B cell (primary cell): ENCODE measurements around the gene BHLHE23. TPM values are rescaled to one million over a fixed set of nuclear protein-coding genes. Genes with fewer than 3 reads are reported as not detected.

ENCODE experiments used
- ATAC-seq: fragments of 200-7000 bp; cut with Tn5 transposase; one replicate; pipeline ENCODE4 v1.10.0; 2021; ENCODE audit warnings: low read depth, mild to moderate bottlenecking, moderate number of reproducible peaks, moderate library complexity
- CTCF ChIA-PET: fragments of 350-600 bp; sonication (Branson Sonifier 250); formaldehyde crosslinking; loops from one replicate; lab custom pipeline; 2021; ENCODE audit warnings: antibody characterized with exemption, inconsistent platforms; lab: Charles Lee
- POLR2A ChIA-PET: fragments of 350-600 bp; sonication (Branson Sonifier 250); formaldehyde crosslinking; loops from one replicate; lab custom pipeline; 2021; ENCODE audit warnings: antibody characterized with exemption; lab: Charles Lee
- DNase-seq: peaks from one replicate; pipeline ENCODE4 v3.0.0; 2013
- H2AFZ ChIP-seq: 2 replicates; pipeline ENCODE4 v1.6.1; 2012; ENCODE audit warnings: mild to moderate bottlenecking, low read depth, low read length; ENCODE audit not compliant: insufficient read depth, poor library complexity, severe bottlenecking
- H3K27ac ChIP-seq, 2 donors: 1 replicate in 1 of 2; 2 replicates in 1 of 2; pipeline ENCODE4 v1.5.1; 2012 to 2013; ENCODE audit warnings: low read length in 2 of 2, mild to moderate bottlenecking in 2 of 2, moderate library complexity in 1 of 2
- H3K27me3 ChIP-seq, 4 experiments: fragments of 200-600 bp in 1 of 4; sonication (generic) in 1 of 4; replicated peaks in 1 of 4; 1 replicate in 2 of 4; 2 replicates in 2 of 4; pipeline versions ENCODE4 v1.6.1 to v1.7.0; 2013 to 2016; ENCODE audit warnings: low read length in 3 of 4, mild to moderate bottlenecking in 2 of 4, mixed read lengths in 1 of 4, moderate library complexity in 1 of 4; ENCODE audit not compliant: insufficient read depth in 4 of 4, control insufficient read depth in 3 of 4; ENCODE audit errors: control extremely low read depth in 1 of 4
- H3K36me3 ChIP-seq, 2 experiments: replicated peaks in 1 of 2; 1 replicate in 1 of 2; 2 replicates in 1 of 2; pipeline versions ENCODE4 v1.6.1 to v1.7.1; 2013; ENCODE audit warnings: low read length in 1 of 2; ENCODE audit not compliant: insufficient read depth in 2 of 2, control insufficient read depth in 1 of 2; ENCODE audit errors: control extremely low read depth in 1 of 2, extremely low read depth in 1 of 2
- H3K4me1 ChIP-seq, 2 donors: fragments of 200-600 bp in 1 of 2; sonication (generic) in 1 of 2; 1 replicate in 1 of 2; 2 replicates in 1 of 2; pipeline versions ENCODE4 v1.5.1 to v1.6.1; 2013 to 2017; ENCODE audit warnings: low read length in 2 of 2; ENCODE audit not compliant: control insufficient read depth in 2 of 2, insufficient read depth in 2 of 2
- H3K4me2 ChIP-seq: replicated peaks from 2 replicates; pipeline ENCODE3; 2012; ENCODE audit warnings: mild to moderate bottlenecking, low read depth, low read length; ENCODE audit not compliant: poor library complexity, severe bottlenecking
- H3K4me3 ChIP-seq, 5 experiments: fragments of 200-600 bp in 1 of 5; sonication (generic) in 1 of 5; 1 replicate in 3 of 5; 2 replicates in 2 of 5; pipeline versions ENCODE4 v1.5.1 to v1.7.0; 2011 to 2016; ENCODE audit warnings: low read length in 4 of 5, mild to moderate bottlenecking in 4 of 5, low read depth in 2 of 5, control low read depth in 1 of 5, moderate library complexity in 1 of 5; ENCODE audit not compliant: insufficient read depth in 1 of 5; ENCODE audit errors: control extremely low read depth in 1 of 5, extremely low read depth in 1 of 5
- H3K79me2 ChIP-seq: fragments of 200-600 bp; sonication (generic); one replicate; pipeline ENCODE4 v1.6.0; 2016; ENCODE audit warnings: low read length; ENCODE audit not compliant: control insufficient read depth, insufficient read depth
- H3K9ac ChIP-seq: fragments of 200-600 bp; sonication (generic); 2 replicates; pipeline ENCODE4 v1.6.1; 2017; ENCODE audit warnings: mild to moderate bottlenecking, low read length, moderate library complexity
- H3K9me3 ChIP-seq, 3 donors: one replicate each; pipeline versions ENCODE4 v1.6.1 to v1.7.1; 2013; ENCODE audit warnings: low read length in 2 of 3; ENCODE audit not compliant: control insufficient read depth in 2 of 3, insufficient read depth in 1 of 3; ENCODE audit errors: control extremely low read depth in 1 of 3
- H4K20me1 ChIP-seq: 2 replicates; pipeline ENCODE4 v1.6.0; 2012; ENCODE audit warnings: mild to moderate bottlenecking, low read length; ENCODE audit not compliant: insufficient read depth, control insufficient read depth, poor library complexity, severe bottlenecking
- H3K27ac Mint-ChIP-seq: one replicate; pipeline ENCODE4 v1.8.0; 2021; ENCODE audit warnings: mixed read lengths
- H3K27me3 Mint-ChIP-seq: one replicate; pipeline ENCODE4 v1.8.0; 2021; ENCODE audit warnings: mixed read lengths
- H3K4me1 Mint-ChIP-seq: one replicate; pipeline ENCODE4 v1.8.0; 2021; ENCODE audit warnings: mixed read lengths
- H3K4me3 Mint-ChIP-seq: one replicate; pipeline ENCODE4 v1.8.0; 2021; ENCODE audit warnings: mixed read lengths
- H3K9me3 Mint-ChIP-seq: one replicate; pipeline ENCODE4 v1.8.0; 2022; ENCODE audit warnings: mixed read lengths; ENCODE audit not compliant: insufficient read depth
- CTCF ChIP-seq: fragments of 200-600 bp; IDR thresholded peaks from one replicate; pipeline ENCODE4 v1.8.0; 2022; ENCODE audit warnings: antibody characterized with exemption, mild to moderate bottlenecking
- EZH2 ChIP-seq: IDR thresholded peaks from 2 replicates; pipeline ENCODE4 v1.6.1; 2012; ENCODE audit warnings: borderline replicate concordance, low read depth, mild to moderate bottlenecking, moderate library complexity, low read length; ENCODE audit not compliant: insufficient read depth, poor library complexity, severe bottlenecking
- WGBS: methylation state at CpG from one replicate; pipeline ENCODE4 v1.1.5; 2013; ENCODE audit warnings: missing lambda C conversion rate; ENCODE audit not compliant: insufficient coverage; 5-methylcytosine and 5-hydroxymethylcytosine counted together
- intact Hi-C: fragments of 100-400 bp; cut with micrococcal nuclease; formaldehyde crosslinking; loops from one replicate; pipeline ENCODE4 v1.10.0; 2022
- polyA plus RNA-seq: library from polyadenylated mRNA; depleted of rRNA; stranded (reverse); fragments of >200 nt; gene quantifications from 2 replicates; pipeline ENCODE4 v1.2.3, GENCODE V29; 2012
- total RNA-seq, 2 donors: library from RNA; stranded (reverse); fragments of 120-200 nt in 1 of 2; gene quantifications; 1 replicate in 1 of 2; 2 replicates in 1 of 2; pipeline versions ENCODE4 v1.2.3 to v1.2.4, GENCODE V29; 2013 to 2022

BHLHE23 gene
- total and polyA plus RNA-seq, 2 donors (not counting 1 experiment from before 2014, with no cell fraction given), result not detected

GRCh38 chr20:63049561-63050221, 42.9 kb upstream of the BHLHE23 start:
- no peaks in the 10 kb centered on the region for H3K36me3 ChIP-seq
- H3K4me2 ChIP-seq, result no peak overlapping the region
- H3K79me2 ChIP-seq, result no peaks in the 10 kb centered on the region
- H3K27ac Mint-ChIP-seq, result no peak overlapping the region
- H3K4me3 ChIP-seq, result no peak overlapping the region
- no peaks in the 10 kb centered on the region for H4K20me1 ChIP-seq
- no peak for DNase-seq
- H3K9me3 ChIP-seq, result peaks cover 0 to 24% (median 0%) of the 10 kb centered on the region in 3 donors
- peaks cover 11% of the 10 kb centered on the region for H3K27me3 Mint-ChIP-seq
- no peak for ATAC-seq
- WGBS, result 85% methylated on average over 17 of the region's 19 CpGs
- intact Hi-C loops, result no loop called here
- ChIA-PET POLR2A (no interaction called here), CTCF (no interaction called here)
- H3K4me1 Mint-ChIP-seq, result no peaks in the 10 kb centered on the region
- no peaks in the 10 kb centered on the region for H3K4me1 ChIP-seq
- no peak overlapping the region for H3K4me3 Mint-ChIP-seq
- H3K9ac ChIP-seq, result no peak overlapping the region
- H3K9me3 Mint-ChIP-seq, result no peaks in the 10 kb centered on the region
- TF ChIP-seq CTCF, result no peak
- no peak for TF ChIP-seq EZH2
- H3K27ac ChIP-seq, result no peak overlapping the region
- H3K27me3 ChIP-seq, result peaks cover 0 to 2% (median 0%) of the 10 kb centered on the region in 4 experiments
- H2AFZ ChIP-seq, result no peak overlapping the region

GRCh38 chr20:63049191-63049518, 42.4 kb upstream of the BHLHE23 start:
- H3K4me2 ChIP-seq, result no peak overlapping the region
- no peaks in the 10 kb centered on the region for H4K20me1 ChIP-seq
- intact Hi-C loops, result no loop called here
- H3K4me3 Mint-ChIP-seq, result no peak overlapping the region
- 96% methylated on average over 5 of the region's 6 CpGs for WGBS
- no peaks in the 10 kb centered on the region for H3K9me3 Mint-ChIP-seq
- H3K79me2 ChIP-seq, result no peaks in the 10 kb centered on the region
- TF ChIP-seq CTCF, result no peak
- no peak overlapping the region for H2AFZ ChIP-seq
- peaks cover 11% of the 10 kb centered on the region for H3K27me3 Mint-ChIP-seq
- H3K4me1 Mint-ChIP-seq, result no peaks in the 10 kb centered on the region
- H3K27ac Mint-ChIP-seq, result no peak overlapping the region
- ATAC-seq (no peak), DNase-seq (no peak)
- ChIA-PET CTCF (no interaction called here), POLR2A (no interaction called here)
- peaks cover 0 to 24% (median 0%) of the 10 kb centered on the region in 3 donors for H3K9me3 ChIP-seq
- no peak overlapping the region for H3K4me3 ChIP-seq
- no peaks in the 10 kb centered on the region for H3K36me3 ChIP-seq
- H3K27me3 ChIP-seq, result no peaks in the 10 kb centered on the region
- no peak overlapping the region for H3K27ac ChIP-seq
- no peaks in the 10 kb centered on the region for H3K4me1 ChIP-seq
- no peak overlapping the region for H3K9ac ChIP-seq
